CD14-positive monocyte (primary cell): ENCODE results near the gene DPP7. TPM values are rescaled to one million over a fixed set of nuclear protein-coding genes. Genes with fewer than 3 reads are reported as not detected.

Experiments used
- DNase-seq, 3 donors: peaks; one replicate each; pipeline ENCODE4 v3.0.0-alpha.2; 2011 to 2022
- H2AFZ ChIP-seq: 2 replicates; pipeline ENCODE4 v1.6.0; 2012; ENCODE audit warnings: mild to moderate bottlenecking, low read depth, low read length, inconsistent platforms; ENCODE audit not compliant: insufficient read depth, poor library complexity, severe bottlenecking
- H3K27ac ChIP-seq, 2 donors: 1 replicate in 1 of 2; 2 replicates in 1 of 2; pipeline ENCODE4 v1.5.1; 2012 to 2013; ENCODE audit warnings: low read length in 2 of 2, control low read depth in 1 of 2, inconsistent platforms in 1 of 2, low read depth in 1 of 2, mild to moderate bottlenecking in 1 of 2
- H3K27me3 ChIP-seq, 2 donors: one replicate each; pipeline versions ENCODE4 v1.6.0 to v1.6.1; 2011 to 2013; ENCODE audit warnings: low read length in 2 of 2; ENCODE audit not compliant: control insufficient read depth in 2 of 2, insufficient read depth in 2 of 2
- H3K36me3 ChIP-seq, 2 donors: replicated peaks in 1 of 2; 1 replicate in 1 of 2; 2 replicates in 1 of 2; pipeline versions ENCODE4 v1.5.1 to v1.6.1; 2012 to 2013; ENCODE audit warnings: low read length in 2 of 2, control low read depth in 1 of 2, inconsistent platforms in 1 of 2, mild to moderate bottlenecking in 1 of 2; ENCODE audit not compliant: insufficient read depth in 2 of 2, control insufficient read depth in 1 of 2
- H3K4me1 ChIP-seq, 2 donors: 1 replicate in 1 of 2; 2 replicates in 1 of 2; pipeline versions ENCODE4 v1.5.1 to v1.6.1; 2012 to 2013; ENCODE audit warnings: low read length in 2 of 2, control low read depth in 1 of 2, inconsistent platforms in 1 of 2, mild to moderate bottlenecking in 1 of 2, moderate library complexity in 1 of 2; ENCODE audit not compliant: insufficient read depth in 2 of 2, control insufficient read depth in 1 of 2
- H3K4me2 ChIP-seq: replicated peaks from 2 replicates; pipeline ENCODE3; 2012; ENCODE audit warnings: low read length, moderate library complexity, mild to moderate bottlenecking; ENCODE audit not compliant: poor library complexity, severe bottlenecking; ENCODE audit errors: extremely low read depth
- H3K4me3 ChIP-seq, 3 experiments: fragments of 200-600 bp in 1 of 3; sonication (generic) in 1 of 3; replicated peaks in 1 of 3; 1 replicate in 2 of 3; 2 replicates in 1 of 3; pipeline ENCODE4 v1.5.1; 2011 to 2013; ENCODE audit warnings: low read length in 3 of 3, mild to moderate bottlenecking in 3 of 3, control low read depth in 2 of 3, low read depth in 2 of 3, inconsistent platforms in 1 of 3, moderate library complexity in 1 of 3
- H3K79me2 ChIP-seq: 2 replicates; pipeline ENCODE4 v1.6.0; 2012; ENCODE audit warnings: mild to moderate bottlenecking, control low read depth, inconsistent platforms, low read length, moderate library complexity; ENCODE audit not compliant: insufficient read depth
- H3K9ac ChIP-seq: 2 replicates; pipeline ENCODE4 v1.6.0; 2017; ENCODE audit warnings: low read length, mild to moderate bottlenecking; ENCODE audit not compliant: insufficient read depth, poor library complexity, severe bottlenecking
- H3K9me3 ChIP-seq, 2 donors: replicated peaks in 1 of 2; 1 replicate in 1 of 2; 2 replicates in 1 of 2; pipeline versions ENCODE4 v1.5.1 to v1.6.1; 2012 to 2013; ENCODE audit warnings: low read length in 2 of 2, control low read depth in 1 of 2; ENCODE audit not compliant: control insufficient read depth in 1 of 2, insufficient read depth in 1 of 2
- H4K20me1 ChIP-seq: 2 replicates; pipeline ENCODE4 v1.6.0; 2012; ENCODE audit warnings: mild to moderate bottlenecking, low read length, control low read depth, moderate library complexity; ENCODE audit not compliant: insufficient read depth
- H3K27ac Mint-ChIP-seq, 7 donors: one replicate each; pipeline ENCODE4 v1.8.0; 2020; ENCODE audit warnings: mild to moderate bottlenecking in 7 of 7, mixed read lengths in 7 of 7, moderate library complexity in 6 of 7, inconsistent platforms in 2 of 7
- H3K27me3 Mint-ChIP-seq, 3 donors: one replicate each; pipeline ENCODE4 v1.8.0; 2021 to 2022; ENCODE audit warnings: low read depth in 3 of 3, mild to moderate bottlenecking in 3 of 3, mixed read lengths in 3 of 3, moderate library complexity in 3 of 3, inconsistent platforms in 1 of 3
- H3K36me3 Mint-ChIP-seq, 2 donors: one replicate each; pipeline ENCODE4 v1.8.0; 2020; ENCODE audit warnings: mixed read lengths in 2 of 2, inconsistent platforms in 1 of 2, mild to moderate bottlenecking in 1 of 2
- H3K4me1 Mint-ChIP-seq: one replicate; pipeline ENCODE4 v1.8.0; 2020; ENCODE audit warnings: mild to moderate bottlenecking, mixed read lengths
- H3K4me3 Mint-ChIP-seq, 2 donors: one replicate each; pipeline ENCODE4 v1.8.0; 2020; ENCODE audit warnings: mild to moderate bottlenecking in 2 of 2, mixed read lengths in 2 of 2, moderate library complexity in 1 of 2
- H3K9me3 Mint-ChIP-seq, 7 donors: one replicate each; pipeline ENCODE4 v1.8.0; 2020 to 2022; ENCODE audit warnings: mixed read lengths in 7 of 7, mild to moderate bottlenecking in 6 of 7, moderate library complexity in 6 of 7, inconsistent platforms in 2 of 7
- CTCF ChIP-seq: fragments of 200-600 bp; IDR thresholded peaks from one replicate; pipeline ENCODE4 v1.8.0; 2022; ENCODE audit warnings: antibody characterized with exemption, mild to moderate bottlenecking
- WGBS: methylation state at CpG from one replicate; pipeline ENCODE4 v1.1.5; 2013; ENCODE audit warnings: missing lambda C conversion rate; ENCODE audit not compliant: insufficient coverage; 5-methylcytosine and 5-hydroxymethylcytosine counted together
- intact Hi-C, 2 donors: fragments of 100-400 bp; cut with micrococcal nuclease; formaldehyde crosslinking; loops; one replicate each; pipeline versions ENCODE4 v1.15.0 to v1.15.1; 2023
- polyA plus RNA-seq, 3 donors: library from polyadenylated mRNA; depleted of rRNA in 1 of 3; unstranded in 2 of 3; stranded (reverse) in 1 of 3; fragments of 300-500 nt in 2 of 3; fragments of >200 nt in 1 of 3; fragmentation: Illumina TruSeq in 2 of 3; gene quantifications; 1 replicate in 2 of 3; 2 replicates in 1 of 3; pipeline ENCODE4 v1.2.3, GENCODE V29; 2012 to 2021

The DPP7 gene
- polyA plus RNA-seq, 3 donors: 68.3 to 287 (median 150) TPM

- Mint-ChIP-seq H3K27me3 (peaks cover 30 to 54% (median 38%) of the 10 kb centered on the region in 3 donors), H3K9me3 (peaks cover 0 to 6% (median 1%) of the 10 kb centered on the region in 7 donors), H3K4me3 (no peak overlapping the region), H3K4me1 (no peaks in the 10 kb centered on the region), H3K27ac (peak overlapping the region in 1 of 7 donors; percentile 50), H3K36me3 (peaks cover 0 to 2% of the 10 kb centered on the region in 2 donors)
- Histone ChIP-seq H3K9me3 (peaks cover 0 to 3% of the 10 kb centered on the region in 2 donors), H3K9ac (no peak overlapping the region), H3K79me2 (no peaks in the 10 kb centered on the region), H3K36me3 (no peaks in the 10 kb centered on the region), H3K27ac (no peak overlapping the region), H4K20me1 (no peaks in the 10 kb centered on the region), H3K4me3 (no peak overlapping the region), H2AFZ (no peak overlapping the region), H3K27me3 (peaks cover 7 to 28% of the 10 kb centered on the region in 2 donors), H3K4me1 (no peaks in the 10 kb centered on the region), H3K4me2 (no peak overlapping the region)
- intact Hi-C loops: no loop called here
- DNase-seq: no peak
- WGBS: 21% methylated on average over 2 of the region's 4 CpGs
- TF ChIP-seq CTCF: no peak
Measured at GRCh38 chr9:137143459-137143858, 28.9 kb upstream of the DPP7 start.

- intact Hi-C loops: no loop called here
- 84% methylated on average over 20 of the region's 24 CpGs for WGBS
Measured at GRCh38 chr9:137141976-137142936, 27.7 kb upstream of the DPP7 start.

More at GRCh38 chr9:137141976-137142936, 27.7 kb upstream of the DPP7 start:
- H3K4me2 ChIP-seq: no peak overlapping the region
- peaks cover 14 to 37% of the 10 kb centered on the region in 2 donors for H3K27me3 ChIP-seq
- H3K27ac ChIP-seq: no peak overlapping the region
- H3K4me3 ChIP-seq: no peak overlapping the region
- H3K4me1 ChIP-seq: no peaks in the 10 kb centered on the region
- H3K36me3 ChIP-seq: no peaks in the 10 kb centered on the region
- peaks cover 0 to 10% of the 10 kb centered on the region in 2 donors for H3K9me3 ChIP-seq
- no peak for TF ChIP-seq CTCF
- H3K36me3 Mint-ChIP-seq: peaks cover 0 to 2% of the 10 kb centered on the region in 2 donors
- H2AFZ ChIP-seq: no peak overlapping the region
- peak overlapping the region in 1 of 2 donors; percentile 1 for H3K4me3 Mint-ChIP-seq
- H3K79me2 ChIP-seq: no peaks in the 10 kb centered on the region
- no peak overlapping the region for H3K27ac Mint-ChIP-seq
- H4K20me1 ChIP-seq: no peaks in the 10 kb centered on the region
- peaks cover 0 to 7% (median 1%) of the 10 kb centered on the region in 7 donors for H3K9me3 Mint-ChIP-seq
- no peak overlapping the region for H3K9ac ChIP-seq
- peaks cover 43 to 64% (median 48%) of the 10 kb centered on the region in 3 donors for H3K27me3 Mint-ChIP-seq
- H3K4me1 Mint-ChIP-seq: no peaks in the 10 kb centered on the region
- DNase-seq: no peak
